ENCODE results near the gene TBX10.
"Not testable (repeated sequence)": the region's sequence is repeated elsewhere in the genome, so short reads cannot be mapped to it uniquely, and the experiment has no call there.

The TBX10 gene

GRCh38 chr11:67615728-67616430 is 23.7 kb downstream of the TBX10 start:
- no peak for DNase-seq (ENCODE audit: low read depth in 3 of 3)

GRCh38 chr11:67614730-67615714 is 24.5 kb downstream of the TBX10 start:
- peak; percentile 43 to 72 (median 50) for DNase-seq (ENCODE audit: low read depth in 3 of 3)

- peak; percentile 44 to 68 (median 67) for DNase-seq (ENCODE audit: low read depth in 3 of 3)
Measured at GRCh38 chr11:67613960-67614715, 25.4 kb downstream of the TBX10 start.

GRCh38 chr11:67613313-67613959 is 26.1 kb downstream of the TBX10 start:
- no peak for DNase-seq (ENCODE audit: low read depth in 3 of 3)

- no peak for DNase-seq (ENCODE audit: low read depth in 3 of 3)
Measured at GRCh38 chr11:67612751-67613150, 26.8 kb downstream of the TBX10 start.

- no peak for DNase-seq (ENCODE audit: low read depth in 3 of 3)
Measured at GRCh38 chr11:67611704-67612587, 27.6 kb downstream of the TBX10 start.

- DNase-seq (ENCODE audit: low read depth in 3 of 3): no peak
Measured at GRCh38 chr11:67611165-67611564, 28.4 kb downstream of the TBX10 start.

- DNase-seq (ENCODE audit: low read depth in 3 of 3): no peak
Measured at GRCh38 chr11:67610302-67610868, 29.2 kb downstream of the TBX10 start.

GRCh38 chr11:67609316-67609715 is 30.2 kb downstream of the TBX10 start:
- no peak for DNase-seq (ENCODE audit: low read depth in 3 of 3)

GRCh38 chr11:67608486-67608885 is 31.1 kb downstream of the TBX10 start:
- DNase-seq (ENCODE audit: low read depth in 3 of 3): no peak

- DNase-seq (ENCODE audit: low read depth in 3 of 3): no peak
Measured at GRCh38 chr11:67607507-67607906, 32.1 kb downstream of the TBX10 start.

GRCh38 chr11:67606492-67607295 is 32.9 kb downstream of the TBX10 start, which contains the start of gene NDUFV1:
TSS of gene NDUFV1 (plus strand) at chr11:67606936. CDS start at chr11:67607005, 69 bp downstream.
- peak; percentile 93 to 97 (median 94) for DNase-seq (ENCODE audit: low read depth in 3 of 3)

- DNase-seq (ENCODE audit: low read depth in 3 of 3): no peak
Measured at GRCh38 chr11:67606093-67606491, 33.5 kb downstream of the TBX10 start.

- no peak for DNase-seq (ENCODE audit: low read depth in 3 of 3)
Measured at GRCh38 chr11:67605231-67606011, 34.1 kb downstream of the TBX10 start.

- DNase-seq (ENCODE audit: low read depth in 3 of 3): no peak
Measured at GRCh38 chr11:67604815-67605214, 34.7 kb downstream of the TBX10 start.

- DNase-seq (ENCODE audit: low read depth in 3 of 3): not testable (repeated sequence)
Measured at GRCh38 chr11:67604119-67604518, 35.4 kb downstream of the TBX10 start.

- no peak for DNase-seq (ENCODE audit: low read depth in 3 of 3)
Measured at GRCh38 chr11:67601098-67601497, 38.5 kb downstream of the TBX10 start.

- no peak for DNase-seq (ENCODE audit: low read depth in 3 of 3)
Measured at GRCh38 chr11:67600324-67601029, 39.1 kb downstream of the TBX10 start.
